ENCODE data around the gene NUMBL. TPM values are rescaled to one million over a fixed set of nuclear protein-coding genes. Genes with fewer than 3 reads are reported as not detected.
"Not testable (repeated sequence)": the region's sequence is repeated elsewhere in the genome, so short reads cannot be mapped to it uniquely, and the experiment has no call there.

Gene NUMBL
- total and polyA plus RNA-seq, 2 of the 8 experiments (the other 6 are each of a cell fraction or from before 2014, with no cell fraction given) = 13.5 to 24.8 TPM

DNA sequence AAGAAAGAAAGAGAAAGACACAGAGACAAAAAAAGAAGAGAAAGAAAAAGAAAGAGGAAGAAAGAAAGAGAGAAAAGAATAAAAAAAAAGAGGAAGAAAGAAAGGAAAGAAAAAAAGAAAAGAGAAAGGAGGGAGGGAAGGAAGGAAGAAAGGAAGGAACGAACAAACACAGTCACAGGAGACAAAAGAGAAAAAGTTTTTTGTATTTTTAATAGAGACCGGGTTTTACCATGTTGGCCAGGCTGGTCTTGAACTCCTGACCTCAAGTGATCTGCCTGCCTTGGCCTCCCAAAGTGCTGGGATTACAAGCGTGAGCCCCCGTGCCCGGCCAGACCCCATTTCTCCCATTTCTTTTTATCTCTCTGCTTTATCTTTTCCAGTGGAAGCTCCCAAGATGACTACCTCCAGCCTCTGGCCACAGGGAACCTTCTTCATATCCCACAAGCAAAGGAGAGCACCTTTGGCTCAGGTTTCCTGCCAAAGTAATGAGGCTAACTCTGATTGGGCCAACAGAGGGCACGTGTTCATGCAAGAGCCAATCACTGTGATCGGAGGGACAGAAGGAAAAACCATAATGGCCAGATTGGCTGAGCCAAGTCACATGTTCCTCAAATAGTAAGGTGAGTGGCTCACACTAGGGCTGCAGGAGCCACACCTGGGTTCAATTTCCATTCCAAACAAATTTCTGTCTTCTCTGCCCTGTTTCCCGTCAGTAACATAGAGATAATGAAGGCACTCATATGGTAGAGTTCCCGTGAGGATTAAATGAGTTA, 40.4 kb downstream of the NUMBL start:
- H2BK5ac ChIP-seq (ENCODE audit: low read depth, low read length); H3K79me2 ChIP-seq (ENCODE audit: control insufficient read depth in 1 of 2, insufficient read depth in 2 of 2, low read length in 2 of 2); H3K14ac ChIP-seq (ENCODE audit: insufficient read length); H3K23ac ChIP-seq (ENCODE audit: insufficient read length); H4K91ac ChIP-seq (replicated peaks; ENCODE audit: insufficient read length, low read length); H3K4me1 ChIP-seq (replicated peaks in 1 of 4; ENCODE audit: control insufficient read depth in 3 of 4, insufficient read depth in 4 of 4, low read length in 3 of 4); H2BK12ac ChIP-seq (ENCODE audit: low read depth, low read length); H3K36me3 ChIP-seq (ENCODE audit: control insufficient read depth in 2 of 4, insufficient read depth in 4 of 4, low read length in 3 of 4); H3K4ac ChIP-seq (replicated peaks; ENCODE audit: insufficient read length, low read depth, low read length); H4K5ac ChIP-seq (ENCODE audit: insufficient read length, low read depth, low read length); H2BK15ac ChIP-seq (ENCODE audit: low read length); DNase-seq (ENCODE audit: low read depth in 1 of 2, low spot score in 2 of 2); H4K8ac ChIP-seq (ENCODE audit: extremely low read depth, insufficient read depth, low read length); POLR2A ChIA-PET (ENCODE audit: partially characterized antibody); H4K20me1 ChIP-seq (replicated peaks in 1 of 2; ENCODE audit: control insufficient read depth in 1 of 2, insufficient read depth in 2 of 2, low read length in 2 of 2); H3K9ac ChIP-seq (replicated peaks in 1 of 4; ENCODE audit: extremely low read depth in 1 of 4, low read depth in 3 of 4, low read length in 3 of 4); H3K79me1 ChIP-seq (ENCODE audit: low read depth, low read length); H3K23me2 ChIP-seq (ENCODE audit: low read depth, low read length); H2BK20ac ChIP-seq (ENCODE audit: low read length); H3K27me3 ChIP-seq (replicated peaks in 1 of 4; ENCODE audit: control insufficient read depth in 3 of 4, extremely low read depth in 1 of 4, insufficient read depth in 3 of 4, low read length in 3 of 4); H2BK120ac ChIP-seq (replicated peaks; ENCODE audit: low read depth, low read length); H3K56ac ChIP-seq (replicated peaks; ENCODE audit: insufficient read length, low read depth, low read length); H3K4me3 ChIP-seq (ENCODE audit: extremely low read depth in 1 of 4, insufficient read depth in 2 of 4, low read depth in 3 of 4, low read length in 4 of 4); H3K18ac ChIP-seq (ENCODE audit: extremely low read depth, low read length); FAIRE-seq; H3K27ac ChIP-seq (ENCODE audit: low read depth, low read length); H3K9me3 ChIP-seq (ENCODE audit: insufficient read depth in 2 of 2, low read depth in 1 of 2, low read length in 1 of 2); H3K4me2 ChIP-seq (ENCODE audit: insufficient read depth in 1 of 2, low read depth in 2 of 2, low read length in 2 of 2); H2AK5ac ChIP-seq (ENCODE audit: low read depth, low read length); H2AFZ ChIP-seq (ENCODE audit: low read length): not testable (repeated sequence)
- TF ChIP-seq USF2 (IDR thresholded peaks at IDR 0.05; ENCODE audit: low read length) = peak; percentile 76
- CTCF ChIA-PET (ENCODE audit: partially characterized antibody) = interaction anchor here (1.9 kb wide), 1 partner anchor 12 kb away, joined by 7 read pairs; no protein-coding TSS in a partner anchor
- WGBS, 2 experiments (ENCODE audit: extremely low coverage in 1 of 2, insufficient coverage in 1 of 2, insufficient read length in 1 of 2, insufficient replicate concordance in 2 of 2, low coverage in 1 of 2, low lambda C conversion rate in 2 of 2, missing lambda C conversion rate in 1 of 2) = 92% methylated on average over 9 of the region's 9 CpGs; no CpG with 5 or more reads in 1 of the 2 experiments
